ENCODE results near the gene SCFD2.

The SCFD2 gene

DNA sequence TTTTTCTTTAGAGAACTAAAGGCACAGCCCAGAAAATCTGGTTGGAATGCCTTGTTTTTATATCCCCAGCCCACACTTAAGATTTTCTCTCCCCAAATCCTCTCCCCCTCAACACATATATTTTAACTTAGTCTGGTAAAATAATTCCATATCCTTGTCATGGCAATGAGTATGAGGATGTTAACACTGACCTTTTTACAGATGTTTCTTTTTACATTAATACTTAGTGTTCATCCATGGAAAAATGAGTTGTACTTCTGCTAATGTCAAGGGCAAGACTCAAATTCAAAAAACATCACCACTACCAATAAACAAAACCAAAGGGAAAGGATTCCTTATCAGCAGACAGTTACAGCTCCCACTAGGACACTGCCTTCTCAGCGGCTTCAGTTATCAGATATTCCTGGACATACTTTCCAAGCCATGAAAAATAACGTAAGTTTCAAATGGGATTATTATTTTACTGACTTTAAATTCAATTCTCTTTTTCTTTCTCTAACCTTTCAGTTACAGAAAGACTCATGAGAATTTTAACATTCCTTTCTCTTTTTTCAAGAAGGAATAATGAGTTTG is 420.4 kb downstream of the SCFD2 start:
- ChIA-PET CTCF (no interaction called here), POLR2A (interaction anchor here (1.8 kb wide), 1 partner anchor 223 kb away, joined by 5 read pairs; no protein-coding TSS in a partner anchor)
- DNase-seq (ENCODE audit: extremely low spot score): no peak
- no peak for TF ChIP-seq ARNT (IDR thresholded peaks at IDR 0.05)
- no peak for TF ChIP-seq HDGF (IDR thresholded peaks at IDR 0.05; ENCODE audit: borderline replicate concordance)
- TF ChIP-seq TARDBP (IDR thresholded peaks at IDR 0.05): no peak
- TF ChIP-seq SUZ12 (IDR thresholded peaks at IDR 0.05): no peak
- no peak for TF ChIP-seq ZNF384 (IDR thresholded peaks at IDR 0.05)
- no peak for TF ChIP-seq BHLHE40 (IDR thresholded peaks at IDR 0.05; ENCODE audit: borderline replicate concordance)
- TF ChIP-seq, protein P1, sequence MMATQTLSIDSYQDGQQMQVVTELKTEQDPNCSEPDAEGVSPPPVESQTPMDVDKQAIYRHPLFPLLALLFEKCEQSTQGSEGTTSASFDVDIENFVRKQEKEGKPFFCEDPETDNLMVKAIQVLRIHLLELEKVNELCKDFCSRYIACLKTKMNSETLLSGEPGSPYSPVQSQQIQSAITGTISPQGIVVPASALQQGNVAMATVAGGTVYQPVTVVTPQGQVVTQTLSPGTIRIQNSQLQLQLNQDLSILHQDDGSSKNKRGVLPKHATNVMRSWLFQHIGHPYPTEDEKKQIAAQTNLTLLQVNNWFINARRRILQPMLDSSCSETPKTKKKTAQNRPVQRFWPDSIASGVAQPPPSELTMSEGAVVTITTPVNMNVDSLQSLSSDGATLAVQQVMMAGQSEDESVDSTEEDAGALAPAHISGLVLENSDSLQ (IDR thresholded peaks at IDR 0.05): no peak
- no peak for TF ChIP-seq FOXA1 (IDR thresholded peaks at IDR 0.05)
- TF ChIP-seq FOXM1 (IDR thresholded peaks at IDR 0.05; ENCODE audit: borderline replicate concordance): no peak

DNA sequence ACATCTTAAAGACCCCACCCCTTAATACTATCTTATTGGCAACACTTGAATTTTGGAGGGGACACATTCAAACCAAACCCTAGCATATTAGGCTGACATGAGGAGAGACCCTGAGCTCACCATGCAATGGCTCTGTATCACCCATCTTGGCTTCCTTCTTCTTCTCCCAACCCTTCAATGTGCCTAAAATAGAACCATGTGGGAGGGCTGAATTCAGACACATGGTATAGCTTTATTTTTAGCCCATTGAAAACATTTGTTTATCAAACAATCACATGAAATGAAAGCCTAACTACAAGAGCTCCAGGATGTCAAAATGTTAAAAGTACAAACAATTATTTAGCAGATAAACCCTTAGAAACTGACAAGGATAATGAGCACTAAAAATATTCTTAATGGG is 422.2 kb downstream of the SCFD2 start:
- DNase-seq (ENCODE audit: extremely low spot score): no peak
- TF ChIP-seq FOXK2 (IDR thresholded peaks at IDR 0.05) (no peak), NFRKB (IDR thresholded peaks at IDR 0.05) (no peak), BHLHE40 (IDR thresholded peaks at IDR 0.05; ENCODE audit: borderline replicate concordance) (no peak), SUZ12 (IDR thresholded peaks at IDR 0.05) (no peak), HDGF (IDR thresholded peaks at IDR 0.05; ENCODE audit: borderline replicate concordance) (no peak), FOXM1 (IDR thresholded peaks at IDR 0.05; ENCODE audit: borderline replicate concordance) (no peak), ELF4 (IDR thresholded peaks at IDR 0.05) (no peak), SP1 (IDR thresholded peaks at IDR 0.05) (no peak), L3MBTL2 (conservative IDR thresholded peaks at IDR 0.05) (no peak), ZNF384 (IDR thresholded peaks at IDR 0.05) (no peak), LEF1 (IDR thresholded peaks at IDR 0.05; ENCODE audit: borderline replicate concordance) (no peak), TARDBP (IDR thresholded peaks at IDR 0.05) (no peak), FOXA1 (IDR thresholded peaks at IDR 0.05) (no peak), ARNT (IDR thresholded peaks at IDR 0.05) (no peak), CTBP1 (IDR thresholded peaks at IDR 0.05; ENCODE audit: borderline replicate concordance) (no peak)
- TF ChIP-seq, protein P1 (IDR thresholded peaks at IDR 0.05): no peak
- POLR2A ChIA-PET: no interaction called here
- CTCF ChIA-PET: interaction anchor here (0.6 kb wide), 1 partner anchor 18 kb away, joined by 3 read pairs; no protein-coding TSS in a partner anchor

DNA sequence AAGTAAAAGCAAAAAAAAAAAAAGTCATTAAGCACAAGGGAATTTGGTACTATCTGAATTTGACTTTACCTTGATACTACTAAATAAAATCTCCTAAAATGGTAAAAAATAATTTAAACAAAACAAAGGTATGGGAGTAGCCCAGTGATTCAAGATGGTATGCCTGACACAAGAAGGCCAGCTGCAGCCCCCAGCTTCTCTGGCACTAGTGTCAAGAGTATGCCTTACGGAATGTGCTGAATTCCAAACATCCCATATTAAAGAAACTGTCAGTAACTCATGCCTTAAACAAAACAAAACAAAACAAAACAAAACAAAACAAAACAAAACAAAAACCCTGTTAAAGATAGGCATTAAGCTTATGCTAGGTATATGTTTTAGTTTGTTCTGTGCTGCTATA is 422.9 kb downstream of the SCFD2 start:
- ChIA-PET POLR2A (no interaction called here), CTCF (interaction anchor here (0.7 kb wide), 1 partner anchor 20 kb away, joined by 3 read pairs; no protein-coding TSS in a partner anchor)
- TF ChIP-seq SP1 (IDR thresholded peaks at IDR 0.05) (no peak), L3MBTL2 (conservative IDR thresholded peaks at IDR 0.05) (no peak)
- DNase-seq (ENCODE audit: extremely low spot score): no peak

DNA sequence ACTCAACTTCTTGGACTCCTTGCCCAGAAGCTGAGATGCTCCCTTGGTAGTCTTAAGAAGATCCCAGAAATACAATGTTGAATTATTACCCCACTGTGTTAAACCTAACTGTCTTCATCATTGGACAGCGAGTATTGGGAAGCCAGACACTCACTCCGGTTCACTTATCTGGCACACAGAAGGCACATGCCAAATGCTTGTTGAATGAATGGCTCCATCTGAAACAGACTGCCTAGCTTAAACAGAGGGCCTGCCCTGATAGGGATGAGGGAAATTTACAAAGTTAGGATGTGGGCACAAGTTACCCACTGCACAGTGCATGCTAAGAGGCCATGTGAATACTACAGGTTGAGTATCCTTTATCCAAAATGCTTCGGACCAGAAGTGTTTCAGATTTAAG is 424.4 kb downstream of the SCFD2 start:
- TF ChIP-seq SP1 (IDR thresholded peaks at IDR 0.05): no peak
- no peak for TF ChIP-seq TARDBP (IDR thresholded peaks at IDR 0.05)
- no peak for TF ChIP-seq SUZ12 (IDR thresholded peaks at IDR 0.05)
- no peak for TF ChIP-seq FOXA1 (IDR thresholded peaks at IDR 0.05)
- no peak for TF ChIP-seq CTBP1 (IDR thresholded peaks at IDR 0.05; ENCODE audit: borderline replicate concordance)
- TF ChIP-seq, protein P1 (IDR thresholded peaks at IDR 0.05): no peak
- TF ChIP-seq FOXM1 (IDR thresholded peaks at IDR 0.05; ENCODE audit: borderline replicate concordance): no peak
- TF ChIP-seq BHLHE40 (IDR thresholded peaks at IDR 0.05; ENCODE audit: borderline replicate concordance): no peak
- TF ChIP-seq ARNT (IDR thresholded peaks at IDR 0.05): no peak
- TF ChIP-seq ZNF384 (IDR thresholded peaks at IDR 0.05): no peak
- TF ChIP-seq HDGF (IDR thresholded peaks at IDR 0.05; ENCODE audit: borderline replicate concordance): no peak
- TF ChIP-seq L3MBTL2 (conservative IDR thresholded peaks at IDR 0.05): no peak
- TF ChIP-seq LEF1 (IDR thresholded peaks at IDR 0.05; ENCODE audit: borderline replicate concordance): no peak
- TF ChIP-seq NFRKB (IDR thresholded peaks at IDR 0.05): no peak
- ChIA-PET POLR2A (no interaction called here), CTCF (no interaction called here)
- no peak for DNase-seq (ENCODE audit: extremely low spot score)

DNA sequence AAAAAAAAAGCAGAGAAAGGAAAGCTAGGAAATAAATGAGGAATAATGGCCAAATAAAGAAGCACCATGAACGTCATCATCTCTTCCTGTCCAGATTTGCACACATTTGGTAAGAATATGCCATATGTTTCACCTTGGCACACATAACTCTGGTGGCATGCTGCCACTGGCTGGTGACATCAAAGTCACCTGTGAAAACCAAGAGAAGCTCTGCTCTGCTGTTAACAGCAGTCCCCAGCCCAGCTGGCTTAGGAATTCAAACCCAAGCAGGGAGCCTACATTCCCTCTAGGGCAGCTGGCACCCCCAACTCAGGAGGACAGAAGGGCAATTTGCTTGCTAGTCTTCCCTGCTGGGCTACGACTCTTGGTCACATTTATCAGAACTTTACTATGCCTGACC is 426.1 kb downstream of the SCFD2 start:
- TF ChIP-seq BHLHE40 (IDR thresholded peaks at IDR 0.05; ENCODE audit: borderline replicate concordance) (no peak), ZNF384 (IDR thresholded peaks at IDR 0.05) (no peak), ELF4 (IDR thresholded peaks at IDR 0.05) (no peak)
- CTCF ChIA-PET: no interaction called here
- POLR2A ChIA-PET: no interaction called here
- no peak for DNase-seq (ENCODE audit: extremely low spot score)

DNA sequence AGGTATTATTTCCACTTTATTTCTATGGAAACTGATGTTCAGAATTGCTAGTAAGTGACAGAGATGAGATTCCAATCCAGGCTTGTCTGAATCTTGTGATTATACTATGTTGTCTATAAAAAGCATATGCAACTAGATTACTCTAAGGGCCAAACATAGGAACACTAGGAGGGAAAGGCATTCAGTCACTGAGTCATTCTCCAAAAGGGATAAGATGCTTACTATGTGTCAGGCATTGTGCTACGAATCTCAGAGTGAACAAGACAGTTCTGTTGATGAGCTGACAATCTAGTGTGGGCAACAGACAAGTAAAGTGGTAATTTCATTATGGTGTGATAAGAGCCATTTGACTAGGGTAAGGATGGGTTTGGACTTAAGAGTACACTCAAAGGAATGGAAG is 426.5 kb downstream of the SCFD2 start:
- TF ChIP-seq SP1 (IDR thresholded peaks at IDR 0.05): no peak
- TF ChIP-seq FOXM1 (IDR thresholded peaks at IDR 0.05; ENCODE audit: borderline replicate concordance): no peak
- no peak for TF ChIP-seq FOXK2 (IDR thresholded peaks at IDR 0.05)
- TF ChIP-seq ELF4 (IDR thresholded peaks at IDR 0.05): no peak
- no peak for TF ChIP-seq L3MBTL2 (conservative IDR thresholded peaks at IDR 0.05)
- TF ChIP-seq TARDBP (IDR thresholded peaks at IDR 0.05): no peak
- no peak for TF ChIP-seq LEF1 (IDR thresholded peaks at IDR 0.05; ENCODE audit: borderline replicate concordance)
- TF ChIP-seq CTBP1 (IDR thresholded peaks at IDR 0.05; ENCODE audit: borderline replicate concordance): no peak
- TF ChIP-seq HDGF (IDR thresholded peaks at IDR 0.05; ENCODE audit: borderline replicate concordance): no peak
- no peak for TF ChIP-seq NFRKB (IDR thresholded peaks at IDR 0.05)
- no peak for TF ChIP-seq ARNT (IDR thresholded peaks at IDR 0.05)
- TF ChIP-seq, protein P1 (IDR thresholded peaks at IDR 0.05): no peak
- no peak for TF ChIP-seq SUZ12 (IDR thresholded peaks at IDR 0.05)
- TF ChIP-seq FOXA1 (IDR thresholded peaks at IDR 0.05): no peak
- TF ChIP-seq ZNF384 (IDR thresholded peaks at IDR 0.05): no peak
- no peak for TF ChIP-seq BHLHE40 (IDR thresholded peaks at IDR 0.05; ENCODE audit: borderline replicate concordance)
- POLR2A ChIA-PET: no interaction called here
- no peak for DNase-seq (ENCODE audit: extremely low spot score)
- CTCF ChIA-PET: no interaction called here
